Measurements from ENCODE around the gene DLL3. TPM values are rescaled to one million over a fixed set of nuclear protein-coding genes. Genes with fewer than 3 reads are reported as not detected.
A peak's percentile ranks its signal among the peaks of the same experiment; 100 is the strongest.

Gene DLL3
- total RNA-seq, 1 experiment from 2014 or later, result 1.4 TPM

DNA sequence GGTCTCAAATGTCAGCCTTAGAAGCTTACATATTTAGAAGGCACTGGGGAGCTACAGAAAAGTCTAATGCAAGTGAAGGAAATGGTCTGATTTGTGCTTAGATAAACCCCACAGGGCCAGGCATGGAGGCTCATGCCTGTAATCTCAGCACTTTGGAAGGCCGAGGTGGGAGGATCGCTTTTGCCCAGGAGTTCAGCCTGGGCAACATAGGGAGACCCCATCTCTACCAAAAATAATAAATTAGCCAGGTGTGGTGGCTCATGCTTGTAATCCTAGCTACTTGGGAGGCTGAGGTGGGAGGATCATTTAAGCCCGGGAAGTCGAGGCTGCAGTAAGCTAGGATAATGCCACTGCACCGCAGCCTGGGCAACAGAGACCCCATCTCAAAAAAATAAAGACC lies 2.7 kb upstream of the DLL3 start:
- CTCF ChIA-PET, result interaction anchor here (0.6 kb wide), 1 partner anchor 876 kb away, joined by 3 read pairs; no protein-coding TSS in a partner anchor
- intact Hi-C loops (cut with micrococcal nuclease; ENCODE audit: unreplicated experiment), result no loop called here

DNA sequence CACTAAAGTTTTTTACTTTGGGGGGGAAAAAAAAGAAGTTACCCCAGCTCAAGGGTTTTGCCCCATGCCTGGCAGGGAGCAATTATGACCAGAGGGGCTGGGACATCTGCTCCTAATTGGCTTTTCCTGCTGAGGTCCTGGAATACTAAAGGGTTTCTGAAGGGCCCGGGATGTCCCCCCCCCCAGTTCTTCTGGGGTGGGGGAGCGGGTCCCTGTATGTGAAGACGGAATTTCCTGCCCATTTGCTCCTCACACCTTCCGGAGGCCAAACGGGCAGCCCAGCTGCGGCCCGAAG lies 1.1 kb upstream of the DLL3 start:
- CTCF ChIA-PET, result no interaction called here
- Histone ChIP-seq H3K9me2 (ENCODE audit: insufficient read depth) (no peaks in the 10 kb centered on the region), H3F3A (ENCODE audit: insufficient read depth, low read depth) (peaks cover 9% of the 10 kb centered on the region; the same call in 1 of the 2 replicates), H4K20me1 (ENCODE audit: insufficient read depth) (no peaks in the 10 kb centered on the region), H3K79me2 (ENCODE audit: low read depth) (no peaks in the 10 kb centered on the region), H3K4me3 (no peak overlapping the region), H3K4me1 (replicated peaks; ENCODE audit: insufficient read depth) (peaks cover 5% of the 10 kb centered on the region; the same call in 1 of the 2 replicates), H3K9me3 (ENCODE audit: insufficient read depth, low read depth) (no peaks in the 10 kb centered on the region), H3K27me3 (ENCODE audit: insufficient read depth, low read depth) (peaks cover 37% of the 10 kb centered on the region), H2AFZ (no peak overlapping the region), H3K36me3 (ENCODE audit: low read depth) (no peaks in the 10 kb centered on the region), H3K27ac (no peak overlapping the region), H3K4me2 (peak overlapping the region; percentile 40; the same call in 1 of the 2 replicates)
- POLR2A ChIA-PET (ENCODE audit: unreplicated experiment), result interaction anchor here (0.7 kb wide), 1 partner anchor 337 kb away, joined by 4 read pairs; no protein-coding TSS in a partner anchor
- no peak for TF ChIP-seq EZH2 (IDR thresholded peaks at IDR 0.05; ENCODE audit: low read depth)
- TF ChIP-seq, protein P1, sequence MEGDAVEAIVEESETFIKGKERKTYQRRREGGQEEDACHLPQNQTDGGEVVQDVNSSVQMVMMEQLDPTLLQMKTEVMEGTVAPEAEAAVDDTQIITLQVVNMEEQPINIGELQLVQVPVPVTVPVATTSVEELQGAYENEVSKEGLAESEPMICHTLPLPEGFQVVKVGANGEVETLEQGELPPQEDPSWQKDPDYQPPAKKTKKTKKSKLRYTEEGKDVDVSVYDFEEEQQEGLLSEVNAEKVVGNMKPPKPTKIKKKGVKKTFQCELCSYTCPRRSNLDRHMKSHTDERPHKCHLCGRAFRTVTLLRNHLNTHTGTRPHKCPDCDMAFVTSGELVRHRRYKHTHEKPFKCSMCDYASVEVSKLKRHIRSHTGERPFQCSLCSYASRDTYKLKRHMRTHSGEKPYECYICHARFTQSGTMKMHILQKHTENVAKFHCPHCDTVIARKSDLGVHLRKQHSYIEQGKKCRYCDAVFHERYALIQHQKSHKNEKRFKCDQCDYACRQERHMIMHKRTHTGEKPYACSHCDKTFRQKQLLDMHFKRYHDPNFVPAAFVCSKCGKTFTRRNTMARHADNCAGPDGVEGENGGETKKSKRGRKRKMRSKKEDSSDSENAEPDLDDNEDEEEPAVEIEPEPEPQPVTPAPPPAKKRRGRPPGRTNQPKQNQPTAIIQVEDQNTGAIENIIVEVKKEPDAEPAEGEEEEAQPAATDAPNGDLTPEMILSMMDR (conservative IDR thresholded peaks at IDR 0.05), result no peak
- BruUV-seq (replicated peaks), result no TSS peak
- no peak for DNase-seq
- intact Hi-C loops (cut with micrococcal nuclease; ENCODE audit: unreplicated experiment), result no loop called here

More for the DNA sequence above, 2.7 kb upstream of the DLL3 start:
- Histone ChIP-seq H3K79me2 (ENCODE audit: low read depth) (no peaks in the 10 kb centered on the region), H3K27ac (no peak overlapping the region), H2AFZ (no peak overlapping the region), H3K4me3 (no peak overlapping the region), H3K4me1 (replicated peaks; ENCODE audit: insufficient read depth) (peaks cover 5% of the 10 kb centered on the region; the same call in 1 of the 2 replicates), H3K9me3 (ENCODE audit: insufficient read depth, low read depth) (no peaks in the 10 kb centered on the region), H3K27me3 (ENCODE audit: insufficient read depth, low read depth) (peaks cover 36% of the 10 kb centered on the region), H4K20me1 (ENCODE audit: insufficient read depth) (no peaks in the 10 kb centered on the region), H3K36me3 (ENCODE audit: low read depth) (no peaks in the 10 kb centered on the region), H3K9me2 (ENCODE audit: insufficient read depth) (no peaks in the 10 kb centered on the region), H3F3A (ENCODE audit: insufficient read depth, low read depth) (peaks cover 16% of the 10 kb centered on the region; the same call in 1 of the 2 replicates), H3K4me2 (no peak overlapping the region)
- no TSS peak for BruUV-seq (replicated peaks)
- POLR2A ChIA-PET (ENCODE audit: unreplicated experiment), result no interaction called here
- TF ChIP-seq, protein P1 (conservative IDR thresholded peaks at IDR 0.05), result no peak
- TF ChIP-seq EZH2 (IDR thresholded peaks at IDR 0.05; ENCODE audit: low read depth), result no peak
- no peak for DNase-seq

DNA sequence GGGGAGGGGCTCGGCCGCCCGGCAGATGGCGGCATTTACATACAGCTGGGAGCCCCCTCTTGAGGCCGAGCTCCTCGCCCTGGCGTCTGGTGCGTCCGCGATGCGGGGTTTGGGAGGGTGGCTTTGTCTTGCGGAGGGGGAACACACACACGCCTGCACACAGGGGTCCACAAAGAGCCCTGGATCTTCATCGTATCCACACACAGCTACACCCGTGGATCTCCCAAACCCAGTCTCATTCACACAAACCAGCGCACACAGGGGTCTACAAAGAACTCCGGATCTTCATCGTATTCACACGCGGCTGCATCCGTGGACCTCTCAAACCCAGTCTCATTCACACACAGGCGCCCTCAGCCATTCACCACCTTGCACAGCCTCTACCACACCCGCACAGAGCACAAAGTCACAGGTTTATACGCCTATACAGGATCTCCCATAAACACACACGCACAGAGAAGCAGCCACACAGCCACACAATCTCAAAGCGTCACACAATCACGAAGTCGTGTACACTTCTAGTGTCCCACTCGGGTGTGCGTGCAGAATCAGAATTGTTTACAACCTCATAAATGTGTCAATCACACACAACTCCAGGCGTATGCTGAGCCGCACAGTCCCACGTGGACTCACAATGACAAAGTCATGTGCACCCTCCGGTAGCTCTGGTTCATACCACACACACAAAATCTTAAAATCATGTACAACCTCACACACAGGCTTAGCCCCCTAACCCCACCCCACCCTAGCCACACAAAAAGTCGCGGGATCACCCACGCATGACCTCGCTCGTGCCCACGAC lies 550 bp upstream of the DLL3 start:
- no peaks in the 10 kb centered on the region for H3K36me3 ChIP-seq (ENCODE audit: low read depth)
- H3K27ac ChIP-seq, result no peak overlapping the region
- H3K4me2 ChIP-seq, result peak overlapping the region; percentile 40
- no peaks in the 10 kb centered on the region for H3K79me2 ChIP-seq (ENCODE audit: low read depth)
- H3K27me3 ChIP-seq (ENCODE audit: insufficient read depth, low read depth), result peaks cover 37% of the 10 kb centered on the region
- H2AFZ ChIP-seq, result no peak overlapping the region
- peaks cover 9% of the 10 kb centered on the region; the same call in 1 of the 2 replicates for H3F3A ChIP-seq (ENCODE audit: insufficient read depth, low read depth)
- H3K9me2 ChIP-seq (ENCODE audit: insufficient read depth), result no peaks in the 10 kb centered on the region
- ChIA-PET CTCF (interaction anchor here (0.6 kb wide), 1 partner anchor 20 kb away, joined by 4 read pairs; no protein-coding TSS in a partner anchor), POLR2A (ENCODE audit: unreplicated experiment) (interaction anchor here (0.7 kb wide), 1 partner anchor 336 kb away, joined by 4 read pairs; no protein-coding TSS in a partner anchor)
- peaks cover 1% of the 10 kb centered on the region; the same call in 1 of the 2 replicates for H3K4me1 ChIP-seq (replicated peaks; ENCODE audit: insufficient read depth)
- peak in 1 of 2 experiments; percentile 44 for DNase-seq
- no peak overlapping the region for H3K4me3 ChIP-seq
- no peaks in the 10 kb centered on the region for H3K9me3 ChIP-seq (ENCODE audit: insufficient read depth, low read depth)
- intact Hi-C loops (cut with micrococcal nuclease; ENCODE audit: unreplicated experiment), result loop anchor here (2.0 kb wide), 1 partner anchor 33 kb away; no protein-coding TSS in a partner anchor
- H4K20me1 ChIP-seq (ENCODE audit: insufficient read depth), result no peaks in the 10 kb centered on the region
- TF ChIP-seq, protein P1 (conservative IDR thresholded peaks at IDR 0.05), result no peak
- no peak for TF ChIP-seq EZH2 (IDR thresholded peaks at IDR 0.05; ENCODE audit: low read depth)
- no TSS peak for BruUV-seq (replicated peaks)

All from PC-9 (cell line).